Suprapubic skin (tissue), 4 donors: ENCODE results near the gene SHC2. TPM values are rescaled to one million over a fixed set of nuclear protein-coding genes. Genes with fewer than 3 reads are reported as not detected.
"Not testable (repeated sequence)": the region's sequence is repeated elsewhere in the genome, so short reads cannot be mapped to it uniquely, and the experiment has no call there.

Source experiments
- DNase-seq, 2 donors: peaks; one replicate each; pipeline ENCODE4 v3.0.0-alpha.2; 2019; ENCODE audit warnings: low spot score in 2 of 2
- H3K27ac ChIP-seq: fragments of 200-600 bp; sonication (generic); one replicate; pipeline ENCODE4 v1.5.1; 2019
- H3K27me3 ChIP-seq: fragments of 200-600 bp; sonication (generic); one replicate; pipeline ENCODE4 v1.5.1; 2019
- H3K36me3 ChIP-seq: fragments of 200-600 bp; sonication (generic); one replicate; pipeline ENCODE4 v1.5.1; 2019
- H3K4me1 ChIP-seq: fragments of 200-600 bp; sonication (generic); one replicate; pipeline ENCODE4 v1.5.1; 2019
- H3K4me3 ChIP-seq: fragments of 200-600 bp; sonication (generic); one replicate; pipeline ENCODE4 v1.5.1; 2019; ENCODE audit warnings: mild to moderate bottlenecking
- H3K9me3 ChIP-seq: fragments of 200-600 bp; sonication (generic); one replicate; pipeline ENCODE4 v1.5.1; 2019
- CTCF ChIP-seq, 2 donors: fragments of 200-600 bp in 1 of 2; fragments of 450-650 bp in 1 of 2; sonication (generic) in 1 of 2; IDR thresholded peaks; one replicate each; pipeline ENCODE4 v1.5.1; 2016 to 2019; ENCODE audit warnings: antibody characterized with exemption in 2 of 2, mild to moderate bottlenecking in 1 of 2, moderate library complexity in 1 of 2
- EP300 ChIP-seq: sonication (generic); formaldehyde crosslinking; IDR thresholded peaks from one replicate; pipeline ENCODE4 v1.6.1; 2017; ENCODE audit warnings: antibody characterized with exemption
- POLR2A ChIP-seq, 2 donors: fragments of 450-650 bp; IDR thresholded peaks; one replicate each; pipeline ENCODE4 v1.6.1; 2017; ENCODE audit warnings: antibody characterized with exemption in 2 of 2, mild to moderate bottlenecking in 2 of 2, moderate library complexity in 2 of 2
- POLR2AphosphoS5 ChIP-seq, 3 donors: sonication (generic); formaldehyde crosslinking; IDR thresholded peaks; one replicate each; pipeline ENCODE4 v1.6.1; 2017; ENCODE audit warnings: antibody characterized with exemption in 3 of 3
- WGBS: methylation state at CpG from one replicate; pipeline ENCODE4 v1.1.5; 2018; 5-methylcytosine and 5-hydroxymethylcytosine counted together
- total RNA-seq, 4 donors: library from RNA; depleted of rRNA; stranded (reverse); fragments of >200 nt; gene quantifications; one replicate each; pipeline ENCODE4 v1.1.0, GENCODE V29; 2016

Gene SHC2
- total RNA-seq, 4 donors from 2014 or later: 16.3 to 40.7 (median 19.6) TPM

- Histone ChIP-seq H3K9me3 (no peaks in the 10 kb centered on the region), H3K27me3 (peaks cover 64% of the 10 kb centered on the region), H3K27ac (no peak overlapping the region), H3K36me3 (no peaks in the 10 kb centered on the region), H3K4me3 (no peak overlapping the region), H3K4me1 (peaks cover 22% of the 10 kb centered on the region)
- WGBS: 62% methylated on average over 7 of the region's 13 CpGs
- TF ChIP-seq EP300 (no peak), POLR2AphosphoS5 (IDR thresholded peaks at IDR 0.05) (no peak), CTCF (IDR thresholded peaks at IDR 0.05) (no peak), POLR2A (IDR thresholded peaks at IDR 0.05) (no peak)
- peak; percentile 42 to 69 for DNase-seq
Observed at GRCh38 chr19:411723-412355, 49.0 kb downstream of the SHC2 start.

GRCh38 chr19:411121-411722 lies 49.6 kb downstream of the SHC2 start:
- not testable (repeated sequence) for H3K36me3 ChIP-seq, H3K9me3 ChIP-seq, H3K27ac ChIP-seq, H3K4me3 ChIP-seq
- peaks cover 70% of the 10 kb centered on the region for H3K27me3 ChIP-seq
- 80% methylated on average over 4 of the region's 22 CpGs for WGBS
- DNase-seq: peak in 1 of 2 donors; percentile 45
- H3K4me1 ChIP-seq: peaks cover 22% of the 10 kb centered on the region

GRCh38 chr19:410243-410781 lies 50.5 kb downstream of the SHC2 start:
- peak; percentile 58 to 70 for DNase-seq
- H3K9me3 ChIP-seq: no peaks in the 10 kb centered on the region
- no peak overlapping the region for H3K27ac ChIP-seq
- TF ChIP-seq POLR2AphosphoS5 (IDR thresholded peaks at IDR 0.05): no peak
- no peak for TF ChIP-seq CTCF (IDR thresholded peaks at IDR 0.05)
- TF ChIP-seq POLR2A (IDR thresholded peaks at IDR 0.05): no peak
- TF ChIP-seq EP300: no peak
- peaks cover 31% of the 10 kb centered on the region for H3K4me1 ChIP-seq
- no peaks in the 10 kb centered on the region for H3K36me3 ChIP-seq
- H3K27me3 ChIP-seq: peaks cover 79% of the 10 kb centered on the region
- no peak overlapping the region for H3K4me3 ChIP-seq
- WGBS: 30% methylated on average over 6 of the region's 21 CpGs

- Histone ChIP-seq H3K27me3 (peaks cover 83% of the 10 kb centered on the region), H3K27ac (no peak overlapping the region), H3K9me3 (no peaks in the 10 kb centered on the region), H3K36me3 (no peaks in the 10 kb centered on the region), H3K4me1 (peaks cover 31% of the 10 kb centered on the region), H3K4me3 (peak overlapping the region; percentile 51)
- 7% methylated on average over 23 of the region's 23 CpGs for WGBS
- DNase-seq: peak; percentile 60 to 77
- no peak for TF ChIP-seq POLR2AphosphoS5 (IDR thresholded peaks at IDR 0.05)
- no peak for TF ChIP-seq CTCF (IDR thresholded peaks at IDR 0.05)
- TF ChIP-seq EP300: no peak
- no peak for TF ChIP-seq POLR2A (IDR thresholded peaks at IDR 0.05)
Observed at GRCh38 chr19:409516-410242, 51.2 kb downstream of the SHC2 start.

GRCh38 chr19:408902-409515 lies 51.8 kb downstream of the SHC2 start, which contains the start of gene C2CD4C:
Gene C2CD4C (minus strand): TSS chr19:409147. CDS start chr19:408361, 786 bp downstream.
- Histone ChIP-seq H3K27me3 (peaks cover 83% of the 10 kb centered on the region), H3K4me3 (peak within 1 kb of the TSS; percentile 51), H3K4me1 (peaks cover 31% of the 10 kb centered on the region), H3K36me3 (no peaks in the 10 kb centered on the region), H3K9me3 (no peaks in the 10 kb centered on the region), H3K27ac (no peak within 1 kb of the TSS)
- TF ChIP-seq CTCF (IDR thresholded peaks at IDR 0.05): no peak
- TF ChIP-seq POLR2AphosphoS5 (IDR thresholded peaks at IDR 0.05): no peak
- no peak for TF ChIP-seq EP300
- TF ChIP-seq POLR2A (IDR thresholded peaks at IDR 0.05): no peak
- WGBS: 0% methylated on average over 4 of the region's 80 CpGs
- DNase-seq: peak; percentile 49 to 51
